CD4-positive, alpha-beta T cell (primary cell): ENCODE measurements around the gene NKX3-2. TPM values are rescaled to one million over a fixed set of nuclear protein-coding genes. Genes with fewer than 3 reads are reported as not detected.

ENCODE experiments used
- ATAC-seq: fragments of 200-7000 bp; cut with Tn5 transposase; one replicate; pipeline ENCODE4 v1.10.0; 2022; ENCODE audit warnings: mild to moderate bottlenecking; ENCODE audit not compliant: poor library complexity
- CTCF ChIA-PET: fragments of 350-600 bp; sonication (Branson Sonifier 250); formaldehyde crosslinking; loops from one replicate; lab custom pipeline; 2021; ENCODE audit warnings: antibody characterized with exemption, inconsistent platforms; lab: Charles Lee
- POLR2A ChIA-PET: fragments of 350-600 bp; sonication (Branson Sonifier 250); formaldehyde crosslinking; loops from one replicate; lab custom pipeline; 2021; ENCODE audit warnings: antibody characterized with exemption, inconsistent platforms; lab: Charles Lee
- DNase-seq, 14 experiments: peaks; one replicate each; pipeline ENCODE4 v3.0.0-alpha.2; 2013 to 2020; ENCODE audit warnings: mixed read lengths in 2 of 14
- H3K27ac ChIP-seq, 2 donors: one replicate each; pipeline versions ENCODE4 v1.5.1 to v1.7.0; 2013; ENCODE audit warnings: low read length in 2 of 2, low read depth in 1 of 2, mild to moderate bottlenecking in 1 of 2
- H3K27me3 ChIP-seq, 2 experiments: 1 replicate in 1 of 2; 2 replicates in 1 of 2; pipeline versions ENCODE4 v1.6.1 to v1.7.0; 2013; ENCODE audit warnings: low read length in 2 of 2, control low read depth in 1 of 2, mild to moderate bottlenecking in 1 of 2, moderate library complexity in 1 of 2; ENCODE audit not compliant: insufficient read depth in 2 of 2, control insufficient read depth in 1 of 2
- H3K36me3 ChIP-seq: one replicate; pipeline ENCODE4 v1.6.1; 2013; ENCODE audit warnings: low read length, control low read depth; ENCODE audit not compliant: insufficient read depth
- H3K4me1 ChIP-seq: one replicate; pipeline ENCODE4 v1.6.1; 2013; ENCODE audit warnings: low read length, control low read depth; ENCODE audit not compliant: insufficient read depth
- H3K4me3 ChIP-seq: one replicate; pipeline ENCODE4 v1.5.1; 2013; ENCODE audit warnings: mild to moderate bottlenecking, low read length, moderate library complexity
- H3K9me3 ChIP-seq, 2 experiments: 1 replicate in 1 of 2; 2 replicates in 1 of 2; pipeline versions ENCODE4 v1.6.1 to v1.7.0; 2013; ENCODE audit warnings: low read length in 2 of 2, mild to moderate bottlenecking in 2 of 2, control low read depth in 1 of 2, moderate library complexity in 1 of 2; ENCODE audit not compliant: control insufficient read depth in 1 of 2, insufficient read depth in 1 of 2
- H3K27ac Mint-ChIP-seq: one replicate; pipeline ENCODE4 v1.8.0; 2020; ENCODE audit warnings: mixed read lengths
- H3K27me3 Mint-ChIP-seq: one replicate; pipeline ENCODE4 v1.8.0; 2021; ENCODE audit warnings: mixed read lengths
- H3K36me3 Mint-ChIP-seq: one replicate; pipeline ENCODE4 v1.8.0; 2021; ENCODE audit warnings: low read depth, mixed read lengths
- H3K4me1 Mint-ChIP-seq: one replicate; pipeline ENCODE4 v1.8.0; 2021; ENCODE audit warnings: low read depth, mixed read lengths
- H3K4me3 Mint-ChIP-seq: one replicate; pipeline ENCODE4 v1.8.0; 2020; ENCODE audit warnings: mild to moderate bottlenecking, mixed read lengths
- H3K9me3 Mint-ChIP-seq: one replicate; pipeline ENCODE4 v1.8.0; 2020; ENCODE audit warnings: mixed read lengths
- intact Hi-C, 2 experiments: fragments of 100-400 bp; cut with DNase I in 1 of 2; cut with micrococcal nuclease in 1 of 2; formaldehyde crosslinking; loops; one replicate each; pipeline versions ENCODE4 v1.15.1 to v1.9.0; 2023 to 2025; cut with DNase I, micrococcal nuclease
- total RNA-seq, 174 experiments: library from RNA in 2 of 174; stranded (reverse) in 2 of 174; gene quantifications; one replicate each; pipeline ENCODE4 v1.2.3 and lab custom pipeline; 2021 to 2026
- TF ChIP-seq, protein P1 (sequence below): fragments of 200-600 bp; IDR thresholded peaks from one replicate; pipeline ENCODE4 v1.8.0; 2022; ENCODE audit warnings: antibody characterized with exemption, mild to moderate bottlenecking

Gene NKX3-2
- total RNA-seq, 2 experiments from 2014 or later, result not detected

DNA sequence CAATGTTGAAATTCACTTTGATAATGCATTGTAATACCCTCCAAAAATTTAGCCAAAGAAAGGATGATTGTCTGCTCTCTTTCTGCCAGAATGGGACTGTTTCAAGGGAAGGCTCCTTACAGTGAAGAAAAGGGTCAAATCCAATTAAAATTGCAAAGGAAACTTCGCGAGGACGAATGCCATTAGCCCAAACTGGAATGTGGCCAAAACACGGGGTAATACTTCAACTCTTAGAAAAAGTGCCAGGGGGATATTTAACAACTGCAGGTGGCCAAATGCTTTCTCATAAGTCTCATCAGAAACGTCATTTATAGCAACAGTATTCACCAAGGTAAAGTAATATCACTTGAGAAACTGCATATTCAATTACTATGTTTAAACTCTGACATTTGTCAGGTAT, 29.0 kb downstream of the NKX3-2 start:
- Mint-ChIP-seq H3K36me3 (no peaks in the 10 kb centered on the region), H3K9me3 (no peaks in the 10 kb centered on the region), H3K27me3 (peaks cover 60% of the 10 kb centered on the region), H3K27ac (no peak overlapping the region), H3K4me3 (no peak overlapping the region), H3K4me1 (no peaks in the 10 kb centered on the region)
- ChIA-PET CTCF (no interaction called here), POLR2A (no interaction called here)
- DNase-seq, result no peak
- no peaks in the 10 kb centered on the region for H3K36me3 ChIP-seq
- intact Hi-C loops, result no loop called here
- TF ChIP-seq, protein P1, sequence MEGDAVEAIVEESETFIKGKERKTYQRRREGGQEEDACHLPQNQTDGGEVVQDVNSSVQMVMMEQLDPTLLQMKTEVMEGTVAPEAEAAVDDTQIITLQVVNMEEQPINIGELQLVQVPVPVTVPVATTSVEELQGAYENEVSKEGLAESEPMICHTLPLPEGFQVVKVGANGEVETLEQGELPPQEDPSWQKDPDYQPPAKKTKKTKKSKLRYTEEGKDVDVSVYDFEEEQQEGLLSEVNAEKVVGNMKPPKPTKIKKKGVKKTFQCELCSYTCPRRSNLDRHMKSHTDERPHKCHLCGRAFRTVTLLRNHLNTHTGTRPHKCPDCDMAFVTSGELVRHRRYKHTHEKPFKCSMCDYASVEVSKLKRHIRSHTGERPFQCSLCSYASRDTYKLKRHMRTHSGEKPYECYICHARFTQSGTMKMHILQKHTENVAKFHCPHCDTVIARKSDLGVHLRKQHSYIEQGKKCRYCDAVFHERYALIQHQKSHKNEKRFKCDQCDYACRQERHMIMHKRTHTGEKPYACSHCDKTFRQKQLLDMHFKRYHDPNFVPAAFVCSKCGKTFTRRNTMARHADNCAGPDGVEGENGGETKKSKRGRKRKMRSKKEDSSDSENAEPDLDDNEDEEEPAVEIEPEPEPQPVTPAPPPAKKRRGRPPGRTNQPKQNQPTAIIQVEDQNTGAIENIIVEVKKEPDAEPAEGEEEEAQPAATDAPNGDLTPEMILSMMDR, result no peak
- H3K27ac ChIP-seq, result no peak overlapping the region
- no peaks in the 10 kb centered on the region for H3K9me3 ChIP-seq
- no peak for ATAC-seq
- no peaks in the 10 kb centered on the region for H3K4me1 ChIP-seq
- H3K27me3 ChIP-seq, result peaks cover 0 to 27% of the 10 kb centered on the region in 2 experiments
- no peak overlapping the region for H3K4me3 ChIP-seq

DNA sequence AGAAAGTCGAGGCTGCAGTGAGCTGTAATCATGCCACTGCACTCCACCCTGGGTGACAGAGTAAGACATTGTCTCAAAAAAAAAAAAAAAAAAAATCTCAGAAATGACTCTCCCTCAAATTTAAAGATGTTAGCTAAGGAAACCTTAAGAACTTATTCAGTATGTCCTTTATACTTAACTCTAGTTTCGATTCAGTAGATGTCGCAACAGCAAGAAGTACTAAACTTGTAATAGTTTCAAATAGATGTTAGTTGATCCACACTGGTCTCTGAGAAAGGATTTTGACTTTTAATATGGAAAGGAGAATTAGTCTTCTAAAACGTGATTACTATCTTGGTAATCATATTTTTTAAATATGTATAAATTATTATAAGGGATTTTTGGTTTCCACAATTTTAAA, 29.6 kb downstream of the NKX3-2 start:
- peaks cover 0 to 23% of the 10 kb centered on the region in 2 experiments for H3K27me3 ChIP-seq
- ChIA-PET CTCF (no interaction called here), POLR2A (interaction anchor here (0.5 kb wide), 1 partner anchor 1827 kb away, joined by 3 read pairs; no protein-coding TSS in a partner anchor)
- H3K27ac ChIP-seq, result no peak overlapping the region
- H3K4me3 Mint-ChIP-seq, result no peak overlapping the region
- no peak overlapping the region for H3K4me3 ChIP-seq
- intact Hi-C loops, result no loop called here
- H3K9me3 Mint-ChIP-seq, result no peaks in the 10 kb centered on the region
- H3K4me1 ChIP-seq, result no peaks in the 10 kb centered on the region
- DNase-seq (no peak), ATAC-seq (no peak)
- H3K27ac Mint-ChIP-seq, result no peak overlapping the region
- no peaks in the 10 kb centered on the region for H3K4me1 Mint-ChIP-seq
- H3K36me3 ChIP-seq, result no peaks in the 10 kb centered on the region
- TF ChIP-seq, protein P1, result no peak
- H3K36me3 Mint-ChIP-seq, result no peaks in the 10 kb centered on the region
- H3K9me3 ChIP-seq, result no peaks in the 10 kb centered on the region
- H3K27me3 Mint-ChIP-seq, result peaks cover 59% of the 10 kb centered on the region

DNA sequence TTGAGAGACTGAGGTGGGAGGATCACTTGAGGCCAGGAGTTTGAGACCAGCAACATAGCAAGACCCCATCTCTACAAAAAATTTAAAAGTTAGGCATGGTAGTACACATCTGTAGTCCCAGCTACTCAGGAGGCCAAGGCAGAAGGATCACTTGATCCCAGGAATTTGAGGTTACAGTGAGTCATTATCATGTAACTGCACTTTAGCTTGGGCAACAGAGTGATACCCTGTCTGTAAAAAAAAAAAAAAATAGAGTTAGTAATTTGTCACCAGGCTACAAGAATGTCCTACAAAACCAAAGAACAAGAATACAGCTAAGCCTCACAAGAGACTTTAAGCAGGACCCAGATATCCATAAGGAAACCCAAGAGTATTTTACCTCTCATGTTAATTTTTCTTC, 33.2 kb downstream of the NKX3-2 start:
- Histone ChIP-seq H3K4me3 (no peak overlapping the region), H3K4me1 (no peaks in the 10 kb centered on the region), H3K9me3 (no peaks in the 10 kb centered on the region), H3K36me3 (no peaks in the 10 kb centered on the region), H3K27me3 (peaks cover 0 to 16% of the 10 kb centered on the region in 2 experiments), H3K27ac (no peak overlapping the region)
- no peak for DNase-seq
- no peaks in the 10 kb centered on the region for H3K36me3 Mint-ChIP-seq
- intact Hi-C loops, result no loop called here
- no peak overlapping the region for H3K4me3 Mint-ChIP-seq
- POLR2A ChIA-PET, result no interaction called here
- no peaks in the 10 kb centered on the region for H3K4me1 Mint-ChIP-seq
- no peak for ATAC-seq
- no peaks in the 10 kb centered on the region for H3K9me3 Mint-ChIP-seq
- CTCF ChIA-PET, result no interaction called here
- TF ChIP-seq, protein P1, result no peak
- H3K27me3 Mint-ChIP-seq, result peaks cover 38% of the 10 kb centered on the region
- H3K27ac Mint-ChIP-seq, result no peak overlapping the region
